Neuronal stem cell (in vitro differentiated cells): ENCODE results near the gene RB1.

Experiments used
- DNase-seq: peaks from one replicate; pipeline ENCODE4 v3.0.0-alpha.2; 2013; ENCODE audit warnings: low spot score
- H2AFZ ChIP-seq: one replicate; pipeline ENCODE4 v1.6.1; 2013; ENCODE audit warnings: mild to moderate bottlenecking, low read length, inconsistent platforms
- H2AK5ac ChIP-seq: 2 replicates; pipeline ENCODE4 v1.6.1; 2013; ENCODE audit warnings: low read depth, mild to moderate bottlenecking, inconsistent platforms, low read length, moderate library complexity, mixed read lengths
- H2BK120ac ChIP-seq: 2 replicates; pipeline ENCODE4 v1.6.1; 2013; ENCODE audit warnings: low read depth, mild to moderate bottlenecking, inconsistent platforms, low read length, moderate library complexity, mixed read lengths
- H2BK12ac ChIP-seq: one replicate; pipeline ENCODE4 v1.6.1; 2013; ENCODE audit warnings: low read length, inconsistent platforms
- H2BK15ac ChIP-seq: 2 replicates; pipeline ENCODE4 v1.6.1; 2013; ENCODE audit warnings: mild to moderate bottlenecking, low read length, inconsistent platforms, mixed read lengths
- H2BK5ac ChIP-seq: one replicate; pipeline ENCODE4 v1.6.1; 2013; ENCODE audit warnings: inconsistent platforms, mild to moderate bottlenecking, low read length, moderate library complexity
- H3K14ac ChIP-seq: one replicate; pipeline ENCODE4 v1.6.1; 2013; ENCODE audit warnings: low read length, inconsistent platforms
- H3K18ac ChIP-seq: 2 replicates; pipeline ENCODE4 v1.6.1; 2013; ENCODE audit warnings: low read length, inconsistent platforms
- H3K23ac ChIP-seq: 2 replicates; pipeline ENCODE4 v1.6.1; 2013; ENCODE audit warnings: low read depth, mild to moderate bottlenecking, mixed read lengths, low read length, inconsistent platforms; ENCODE audit not compliant: poor library complexity
- H3K27ac ChIP-seq: replicated peaks from 3 replicates; pipeline ENCODE4 v1.5.1; 2013; ENCODE audit warnings: low read length, inconsistent platforms
- H3K27me3 ChIP-seq, 3 experiments: 2 replicates each; pipeline ENCODE4 v1.6.1; 2013; ENCODE audit warnings: low read length in 3 of 3, mild to moderate bottlenecking in 2 of 3, inconsistent platforms in 1 of 3, low read depth in 1 of 3, mixed read lengths in 1 of 3, moderate library complexity in 1 of 3; ENCODE audit not compliant: control insufficient read depth in 3 of 3, insufficient read depth in 3 of 3
- H3K36me3 ChIP-seq, 2 donors: replicated peaks in 1 of 2; 2 replicates each; pipeline ENCODE4 v1.6.1; 2013; ENCODE audit warnings: low read length in 2 of 2; ENCODE audit not compliant: control insufficient read depth in 2 of 2, insufficient read depth in 2 of 2
- H3K4ac ChIP-seq: 2 replicates; pipeline ENCODE4 v1.6.1; 2013; ENCODE audit warnings: inconsistent platforms, mild to moderate bottlenecking, low read length, moderate library complexity
- H3K4me1 ChIP-seq, 2 donors: 1 replicate in 1 of 2; 2 replicates in 1 of 2; pipeline ENCODE4 v1.6.1; 2013; ENCODE audit warnings: low read length in 2 of 2, low read depth in 1 of 2; ENCODE audit not compliant: control insufficient read depth in 2 of 2, insufficient read depth in 1 of 2
- H3K4me2 ChIP-seq: one replicate; pipeline ENCODE4 v1.6.1; 2013; ENCODE audit warnings: mild to moderate bottlenecking, low read length, inconsistent platforms; ENCODE audit not compliant: insufficient read depth, poor library complexity, severe bottlenecking
- H3K4me3 ChIP-seq, 2 donors: 2 replicates each; pipeline ENCODE4 v1.5.1; 2013; ENCODE audit warnings: low read length in 2 of 2, mild to moderate bottlenecking in 2 of 2, inconsistent platforms in 1 of 2, moderate library complexity in 1 of 2
- H3K79me1 ChIP-seq: one replicate; pipeline ENCODE4 v1.6.1; 2013; ENCODE audit warnings: low read depth, mild to moderate bottlenecking, inconsistent platforms, low read length, moderate library complexity
- H3K9ac ChIP-seq: one replicate; pipeline ENCODE4 v1.6.1; 2013; ENCODE audit warnings: mild to moderate bottlenecking, low read depth, low read length, inconsistent platforms; ENCODE audit not compliant: poor library complexity
- H3K9me3 ChIP-seq, 2 donors: replicated peaks in 1 of 2; 2 replicates each; pipeline versions ENCODE3 to v1.6.1; 2013; ENCODE audit warnings: low read length in 2 of 2, mild to moderate bottlenecking in 2 of 2, inconsistent platforms in 1 of 2, low read depth in 1 of 2, mixed read lengths in 1 of 2, moderate library complexity in 1 of 2; ENCODE audit not compliant: control insufficient read depth in 2 of 2, insufficient read depth in 1 of 2
- H4K8ac ChIP-seq: one replicate; pipeline ENCODE4 v1.6.1; 2013; ENCODE audit warnings: low read depth, mild to moderate bottlenecking, inconsistent platforms, low read length, moderate library complexity
- H4K91ac ChIP-seq: one replicate; pipeline ENCODE4 v1.6.1; 2013; ENCODE audit warnings: low read length, low read depth, mild to moderate bottlenecking, inconsistent platforms; ENCODE audit not compliant: poor library complexity
- WGBS, 2 donors: extraction: QIAGEN DNeasy Blood & Tissue Kit; methylation state at CpG; one replicate each; pipeline ENCODE4 v1.1.7; 2013; ENCODE audit warnings: missing lambda C conversion rate in 2 of 2, mixed read lengths in 1 of 2; ENCODE audit not compliant: insufficient read length in 2 of 2, insufficient replicate concordance in 1 of 2; ENCODE audit errors: extremely low coverage in 2 of 2; 5-methylcytosine and 5-hydroxymethylcytosine counted together

The RB1 gene

DNA sequence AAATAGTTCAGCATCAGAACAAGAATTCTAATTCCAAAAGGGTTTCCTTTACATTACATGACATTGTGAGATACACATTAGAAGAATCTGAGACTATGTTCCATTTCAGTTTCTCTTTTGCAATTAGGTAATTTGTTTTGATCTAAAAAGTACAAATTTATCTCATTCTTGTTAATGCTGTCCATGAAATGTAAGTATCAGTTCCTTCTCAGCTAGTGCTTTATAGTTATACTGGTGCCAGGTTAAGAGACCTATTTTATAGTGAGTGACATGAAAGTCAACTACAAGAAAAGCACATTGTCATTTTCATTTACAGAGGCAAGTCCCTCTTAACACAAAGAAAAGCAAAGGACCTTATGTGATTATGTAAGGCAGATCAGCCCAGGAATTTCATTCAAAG, 185.4 kb downstream of the RB1 start:
- no peak overlapping the region for H4K8ac ChIP-seq
- no peak overlapping the region for H3K18ac ChIP-seq
- no peak overlapping the region for H4K91ac ChIP-seq
- H3K4ac ChIP-seq: no peak overlapping the region
- no peak overlapping the region for H3K4me3 ChIP-seq
- no peak overlapping the region for H2BK5ac ChIP-seq
- H3K27me3 ChIP-seq: no peaks in the 10 kb centered on the region
- no peak overlapping the region for H2BK120ac ChIP-seq
- no peak overlapping the region for H2BK12ac ChIP-seq
- no peaks in the 10 kb centered on the region for H3K79me1 ChIP-seq
- H2AFZ ChIP-seq: no peak overlapping the region
- no peak overlapping the region for H2BK15ac ChIP-seq
- H3K9me3 ChIP-seq: peaks cover 3 to 17% of the 10 kb centered on the region in 2 donors
- H3K4me1 ChIP-seq: no peaks in the 10 kb centered on the region
- H3K23ac ChIP-seq: no peak overlapping the region
- H3K4me2 ChIP-seq: no peak overlapping the region
- H3K36me3 ChIP-seq: peaks cover 5 to 39% of the 10 kb centered on the region in 2 donors
- no peak overlapping the region for H3K27ac ChIP-seq
- no peak overlapping the region for H3K9ac ChIP-seq
- no peak overlapping the region for H3K14ac ChIP-seq
- H2AK5ac ChIP-seq: no peak overlapping the region
- DNase-seq: no peak

DNA sequence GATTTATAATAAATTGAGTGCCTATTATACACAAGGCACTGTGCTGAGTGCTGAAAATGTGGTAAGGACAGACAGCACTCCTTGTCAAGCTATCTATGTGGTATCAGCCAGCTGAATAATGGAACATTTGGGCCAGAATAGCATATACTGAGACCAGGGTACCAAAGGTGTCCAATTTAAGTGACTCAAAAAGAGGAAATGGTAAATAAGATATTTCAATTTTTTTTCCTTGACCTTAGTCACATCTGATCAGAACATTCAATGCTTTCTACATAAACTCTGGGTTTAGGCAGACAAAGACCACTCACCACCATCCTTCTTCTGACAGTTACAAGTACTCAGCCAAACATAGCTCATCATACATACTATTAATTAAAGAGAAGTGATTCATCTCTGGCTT, 186.1 kb downstream of the RB1 start:
- H3K4me2 ChIP-seq: no peak overlapping the region
- H3K27me3 ChIP-seq: no peaks in the 10 kb centered on the region
- H3K27ac ChIP-seq: no peak overlapping the region
- no peak overlapping the region for H4K91ac ChIP-seq
- no peak overlapping the region for H2BK12ac ChIP-seq
- no peak overlapping the region for H2BK15ac ChIP-seq
- H3K18ac ChIP-seq: no peak overlapping the region
- H2BK120ac ChIP-seq: no peak overlapping the region
- no peak overlapping the region for H2AFZ ChIP-seq
- H3K4me3 ChIP-seq: no peak overlapping the region
- no peak overlapping the region for H4K8ac ChIP-seq
- peaks cover 7 to 42% of the 10 kb centered on the region in 2 donors for H3K36me3 ChIP-seq
- H2AK5ac ChIP-seq: no peak overlapping the region
- no peak overlapping the region for H3K4ac ChIP-seq
- no peak for DNase-seq
- no peak overlapping the region for H3K23ac ChIP-seq
- H3K9me3 ChIP-seq: peaks cover 3 to 17% of the 10 kb centered on the region in 2 donors
- H2BK5ac ChIP-seq: no peak overlapping the region
- no peaks in the 10 kb centered on the region for H3K4me1 ChIP-seq
- no peak overlapping the region for H3K9ac ChIP-seq
- no peak overlapping the region for H3K14ac ChIP-seq
- no peaks in the 10 kb centered on the region for H3K79me1 ChIP-seq

DNA sequence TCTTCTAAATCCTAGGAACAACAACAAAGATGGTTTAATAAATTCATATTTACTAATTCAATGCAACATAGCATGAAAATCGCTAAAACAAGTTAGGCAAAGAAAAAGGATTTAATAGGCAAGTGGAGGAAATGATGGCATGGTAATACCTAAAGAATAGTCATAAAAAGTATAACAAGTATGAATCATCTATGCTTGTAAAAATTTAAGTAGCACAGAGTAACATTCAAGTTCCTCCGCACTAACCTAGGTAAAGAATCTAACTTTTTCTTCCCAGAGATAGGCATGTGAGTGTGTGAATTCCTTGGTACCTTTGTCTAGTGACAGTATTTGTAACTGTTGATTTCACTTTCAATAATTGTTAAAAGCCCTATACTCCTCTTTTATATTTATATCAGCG, 186.7 kb downstream of the RB1 start:
- no peak overlapping the region for H4K8ac ChIP-seq
- no peak overlapping the region for H3K27ac ChIP-seq
- no peak overlapping the region for H3K23ac ChIP-seq
- H3K9ac ChIP-seq: no peak overlapping the region
- H2BK5ac ChIP-seq: no peak overlapping the region
- H2AFZ ChIP-seq: no peak overlapping the region
- H3K4me2 ChIP-seq: no peak overlapping the region
- no peaks in the 10 kb centered on the region for H3K79me1 ChIP-seq
- H3K4ac ChIP-seq: no peak overlapping the region
- WGBS, 2 donors: no CpG with 5 or more reads among the region's 3 CpGs
- no peak overlapping the region for H2BK120ac ChIP-seq
- H3K4me3 ChIP-seq: no peak overlapping the region
- H2AK5ac ChIP-seq: no peak overlapping the region
- peaks cover 3 to 17% of the 10 kb centered on the region in 2 donors for H3K9me3 ChIP-seq
- no peak overlapping the region for H2BK15ac ChIP-seq
- DNase-seq: no peak
- H4K91ac ChIP-seq: no peak overlapping the region
- peaks cover 7 to 42% of the 10 kb centered on the region in 2 donors for H3K36me3 ChIP-seq
- no peak overlapping the region for H3K18ac ChIP-seq
- H3K14ac ChIP-seq: no peak overlapping the region
- H2BK12ac ChIP-seq: no peak overlapping the region
- H3K27me3 ChIP-seq: no peaks in the 10 kb centered on the region
- no peaks in the 10 kb centered on the region for H3K4me1 ChIP-seq

DNA sequence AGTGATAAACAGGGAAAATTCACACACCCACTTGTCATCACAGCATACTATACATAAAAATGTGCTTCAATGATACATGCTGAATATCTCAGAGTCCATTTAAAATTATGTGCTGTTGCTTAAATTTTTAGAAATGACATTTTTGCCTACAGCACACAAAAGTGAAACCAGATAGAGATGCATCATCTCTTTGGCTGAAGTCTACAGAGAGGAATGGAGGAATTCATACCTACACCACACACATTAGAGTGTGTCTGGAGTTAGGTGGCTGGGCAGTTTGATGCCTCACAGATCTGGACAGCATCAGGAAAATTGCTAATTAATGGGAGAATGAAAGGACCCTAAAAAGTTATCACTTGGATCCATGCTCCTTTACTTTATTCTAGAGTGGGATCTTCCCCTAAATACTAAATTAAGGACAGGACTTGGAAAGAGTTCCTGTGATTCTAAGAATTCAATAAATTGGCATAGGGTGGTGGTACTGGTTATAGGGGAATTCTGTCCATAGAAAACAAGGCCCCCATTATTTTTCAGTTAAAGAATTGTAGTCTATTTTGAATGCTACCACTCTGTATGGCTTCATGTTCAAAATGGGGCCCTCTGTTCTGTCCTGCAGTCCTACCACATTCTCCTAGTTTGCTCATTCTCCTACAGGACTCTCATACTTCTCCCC, 188.0 kb downstream of the RB1 start:
- Histone ChIP-seq H4K8ac (no peak overlapping the region), H3K9me3 (peaks cover 3 to 14% of the 10 kb centered on the region in 2 donors), H2BK15ac (no peak overlapping the region), H2BK12ac (no peak overlapping the region), H3K36me3 (peaks cover 10 to 54% of the 10 kb centered on the region in 2 donors), H3K23ac (no peak overlapping the region), H3K4me1 (no peaks in the 10 kb centered on the region), H3K4me2 (no peak overlapping the region), H3K9ac (no peak overlapping the region), H2AFZ (no peak overlapping the region), H3K14ac (no peak overlapping the region), H2AK5ac (no peak overlapping the region), H4K91ac (no peak overlapping the region), H2BK120ac (no peak overlapping the region), H3K79me1 (no peaks in the 10 kb centered on the region), H3K27ac (no peak overlapping the region), H3K4ac (no peak overlapping the region), H3K4me3 (no peak overlapping the region), H3K18ac (no peak overlapping the region), H3K27me3 (no peaks in the 10 kb centered on the region), H2BK5ac (no peak overlapping the region)
- no peak for DNase-seq
